MM.1S (cell line): Measurements from ENCODE around the gene SPEM2.

Experiments used
- DNase-seq: peaks from one replicate; pipeline ENCODE4 v3.0.0-alpha.2; 2015
- H2AFZ ChIP-seq: fragments of 300-600 bp; sonication (generic); 2 replicates; pipeline ENCODE4 v1.6.0; 2016; ENCODE audit warnings: antibody characterized with exemption, low read length
- H3F3A ChIP-seq: fragments of 300-600 bp; sonication (generic); 2 replicates; pipeline ENCODE4 v1.6.1; 2016; ENCODE audit warnings: mild to moderate bottlenecking, antibody characterized with exemption, low read length, moderate library complexity, mixed read lengths; ENCODE audit not compliant: insufficient read depth
- H3K27ac ChIP-seq: fragments of 300-600 bp; sonication (generic); 2 replicates; pipeline ENCODE4 v1.5.1; 2016; ENCODE audit warnings: mild to moderate bottlenecking, low read length
- H3K27me3 ChIP-seq: fragments of 300-600 bp; sonication (generic); replicated peaks from 2 replicates; pipeline ENCODE4 v1.6.0; 2016; ENCODE audit warnings: low read length; ENCODE audit not compliant: insufficient read depth
- H3K36me3 ChIP-seq: fragments of 300-600 bp; sonication (generic); replicated peaks from 2 replicates; pipeline ENCODE4 v1.6.1; 2016; ENCODE audit warnings: mild to moderate bottlenecking, low read length, mixed read lengths; ENCODE audit not compliant: insufficient read depth
- H3K4me1 ChIP-seq: fragments of 300-600 bp; sonication (generic); 2 replicates; pipeline ENCODE4 v1.6.1; 2016; ENCODE audit warnings: low read length, mixed read lengths
- H3K4me2 ChIP-seq: fragments of 300-600 bp; sonication (generic); 2 replicates; pipeline ENCODE4 v1.6.0; 2016; ENCODE audit warnings: low read depth, low read length
- H3K4me3 ChIP-seq: fragments of 300-600 bp; sonication (generic); 2 replicates; pipeline ENCODE4 v1.5.1; 2016; ENCODE audit warnings: low read length, mixed read lengths
- H3K79me2 ChIP-seq: fragments of 300-600 bp; sonication (generic); 2 replicates; pipeline ENCODE4 v1.6.1; 2016; ENCODE audit warnings: mixed run types, low read length, mixed read lengths
- H3K9ac ChIP-seq: fragments of 300-600 bp; sonication (generic); 2 replicates; pipeline ENCODE4 v1.6.1; 2016; ENCODE audit warnings: low read length, mixed read lengths
- H3K9me2 ChIP-seq: fragments of 300-600 bp; sonication (generic); replicated peaks from 2 replicates; pipeline ENCODE4 v1.6.1; 2016; ENCODE audit warnings: mild to moderate bottlenecking, low read length, mixed read lengths; ENCODE audit not compliant: insufficient read depth
- H3K9me3 ChIP-seq: fragments of 300-600 bp; sonication (generic); replicated peaks from 2 replicates; pipeline ENCODE4 v1.6.1; 2016; ENCODE audit warnings: mild to moderate bottlenecking, low read length, mixed read lengths; ENCODE audit not compliant: insufficient read depth
- H4K20me1 ChIP-seq: fragments of 300-600 bp; sonication (generic); 2 replicates; pipeline ENCODE4 v1.6.1; 2016; ENCODE audit warnings: mild to moderate bottlenecking, low read length, moderate library complexity, mixed read lengths; ENCODE audit not compliant: insufficient read depth
- CTCF ChIP-seq: fragments of 300-600 bp; sonication (generic); IDR thresholded peaks from 2 replicates; pipeline ENCODE4 v1.5.1; 2016; ENCODE audit warnings: antibody characterized with exemption, low read length, mixed read lengths
- EZH2 ChIP-seq: fragments of 300-600 bp; sonication (generic); optimal IDR thresholded peaks from 2 replicates; pipeline ENCODE3; 2017; ENCODE audit warnings: low read depth, mild to moderate bottlenecking, antibody characterized with exemption, low read length, mixed read lengths
- EZH2phosphoT487 ChIP-seq: fragments of 300-600 bp; sonication (generic); IDR thresholded peaks from 2 replicates; pipeline ENCODE4 v1.6.1; 2018; ENCODE audit warnings: antibody characterized with exemption, low read length

SPEM2 gene

GRCh38 chr17:7383742-7384488 lies 41.5 kb upstream of the SPEM2 start:
- Histone ChIP-seq H3F3A (no peaks in the 10 kb centered on the region), H3K9me3 (no peaks in the 10 kb centered on the region), H3K27ac (no peak overlapping the region), H3K4me2 (peak overlapping the region; percentile 83), H4K20me1 (no peaks in the 10 kb centered on the region), H3K9ac (peak overlapping the region; percentile 47; the same call in 1 of the 2 replicates), H3K4me1 (peaks cover 4% of the 10 kb centered on the region; the same call in 1 of the 2 replicates), H3K36me3 (no peaks in the 10 kb centered on the region), H3K9me2 (no peaks in the 10 kb centered on the region), H3K27me3 (peaks cover 46% of the 10 kb centered on the region), H2AFZ (peak overlapping the region; percentile 87), H3K4me3 (peak overlapping the region; percentile 63), H3K79me2 (no peaks in the 10 kb centered on the region)
- peak; percentile 66 for DNase-seq
- TF ChIP-seq EZH2 (no peak), EZH2phosphoT487 (no peak), CTCF (no peak)

GRCh38 chr17:7384489-7385081 lies 40.8 kb upstream of the SPEM2 start:
- H3K79me2 ChIP-seq = no peaks in the 10 kb centered on the region
- TF ChIP-seq EZH2 (no peak), EZH2phosphoT487 (no peak), CTCF (no peak)
- no peak for DNase-seq
- peaks cover 4% of the 10 kb centered on the region; the same call in 1 of the 2 replicates for H3K4me1 ChIP-seq
- no peaks in the 10 kb centered on the region for H3K9me3 ChIP-seq
- H4K20me1 ChIP-seq = no peaks in the 10 kb centered on the region
- no peaks in the 10 kb centered on the region for H3F3A ChIP-seq
- H3K27me3 ChIP-seq = peaks cover 39% of the 10 kb centered on the region
- no peaks in the 10 kb centered on the region for H3K9me2 ChIP-seq
- H3K36me3 ChIP-seq = no peaks in the 10 kb centered on the region
- no peak overlapping the region for H3K27ac ChIP-seq
- peak overlapping the region; percentile 47; the same call in 1 of the 2 replicates for H3K9ac ChIP-seq
- peak overlapping the region; percentile 87 for H2AFZ ChIP-seq
- peak overlapping the region; percentile 63 for H3K4me3 ChIP-seq
- peak overlapping the region; percentile 83 for H3K4me2 ChIP-seq

- Histone ChIP-seq H3K9me2 (no peaks in the 10 kb centered on the region), H3K4me3 (no peak overlapping the region), H3K36me3 (no peaks in the 10 kb centered on the region), H3K9ac (no peak overlapping the region), H4K20me1 (no peaks in the 10 kb centered on the region), H2AFZ (no peak overlapping the region), H3K4me2 (no peak overlapping the region), H3K9me3 (no peaks in the 10 kb centered on the region), H3K27me3 (no peaks in the 10 kb centered on the region; the same call in 1 of the 2 replicates), H3K4me1 (no peaks in the 10 kb centered on the region), H3F3A (no peaks in the 10 kb centered on the region), H3K27ac (no peak overlapping the region), H3K79me2 (no peaks in the 10 kb centered on the region)
- no peak for TF ChIP-seq CTCF
- no peak for DNase-seq
Observed at GRCh38 chr17:7388856-7389255, 36.6 kb upstream of the SPEM2 start.
